PC-9 (cell line): ENCODE data around the gene ELP1.

Source experiments
- CTCF ChIP-seq: fragments of 200-600 bp; sonication (generic); conservative IDR thresholded peaks from 2 replicates; pipeline ENCODE4 v1.6.1; 2017; ENCODE audit warnings: mixed run types, antibody characterized with exemption, mild to moderate bottlenecking, moderate library complexity
- EZH2 ChIP-seq: fragments of 200-600 bp; sonication (generic); IDR thresholded peaks from 2 replicates; pipeline ENCODE4 v1.8.0; 2017; ENCODE audit warnings: antibody characterized with exemption, low read depth

- TF ChIP-seq CTCF, result no peak
- no peak for TF ChIP-seq EZH2
Measured at GRCh38 chr9:108911820-108912219, 22.1 kb downstream of the ELP1 start.
